Measurements from ENCODE around the gene NME1. TPM values are rescaled to one million over a fixed set of nuclear protein-coding genes. Genes with fewer than 3 reads are reported as not detected.

The NME1 gene
- total and polyA plus RNA-seq, 12 donors = 12.9 to 169 (median 24.6) TPM

DNA sequence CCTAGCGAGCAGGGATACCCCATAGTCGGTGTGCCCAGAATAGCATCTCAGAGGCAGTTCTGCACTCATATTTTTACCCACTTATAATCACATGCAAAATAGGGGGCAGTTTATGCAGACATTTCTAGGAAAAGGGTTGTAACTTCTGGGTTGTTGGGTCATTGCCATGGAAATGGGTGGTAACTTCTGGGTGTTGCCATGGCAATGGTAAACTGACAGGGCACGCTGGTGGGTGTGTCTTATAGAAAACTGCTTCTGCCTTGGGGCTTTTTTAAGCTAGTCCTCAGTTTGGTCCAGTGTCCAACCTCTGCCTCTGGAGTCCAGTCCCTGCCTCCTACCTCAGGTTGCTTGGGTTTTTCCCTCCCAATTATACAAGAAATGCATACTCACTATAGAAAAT is 25.3 kb upstream of the NME1 start:
- intact Hi-C loops (cut with DNase I) = no loop called here
- H3K4me3 ChIP-seq = no peak overlapping the region
- 59 to 62% methylated on average over 3 of the region's 3 CpGs for WGBS, 2 donors
- H3K36me3 ChIP-seq = no peaks in the 10 kb centered on the region
- no peak overlapping the region for H3K27ac ChIP-seq
- ATAC-seq (peak in 1 of 8 donors; percentile 27), DNase-seq (no peak)
- H3K4me1 ChIP-seq = peaks cover 0 to 32% (median 8%) of the 10 kb centered on the region in 9 donors
- H3K27me3 ChIP-seq = no peaks in the 10 kb centered on the region
- TF ChIP-seq, protein P1, sequence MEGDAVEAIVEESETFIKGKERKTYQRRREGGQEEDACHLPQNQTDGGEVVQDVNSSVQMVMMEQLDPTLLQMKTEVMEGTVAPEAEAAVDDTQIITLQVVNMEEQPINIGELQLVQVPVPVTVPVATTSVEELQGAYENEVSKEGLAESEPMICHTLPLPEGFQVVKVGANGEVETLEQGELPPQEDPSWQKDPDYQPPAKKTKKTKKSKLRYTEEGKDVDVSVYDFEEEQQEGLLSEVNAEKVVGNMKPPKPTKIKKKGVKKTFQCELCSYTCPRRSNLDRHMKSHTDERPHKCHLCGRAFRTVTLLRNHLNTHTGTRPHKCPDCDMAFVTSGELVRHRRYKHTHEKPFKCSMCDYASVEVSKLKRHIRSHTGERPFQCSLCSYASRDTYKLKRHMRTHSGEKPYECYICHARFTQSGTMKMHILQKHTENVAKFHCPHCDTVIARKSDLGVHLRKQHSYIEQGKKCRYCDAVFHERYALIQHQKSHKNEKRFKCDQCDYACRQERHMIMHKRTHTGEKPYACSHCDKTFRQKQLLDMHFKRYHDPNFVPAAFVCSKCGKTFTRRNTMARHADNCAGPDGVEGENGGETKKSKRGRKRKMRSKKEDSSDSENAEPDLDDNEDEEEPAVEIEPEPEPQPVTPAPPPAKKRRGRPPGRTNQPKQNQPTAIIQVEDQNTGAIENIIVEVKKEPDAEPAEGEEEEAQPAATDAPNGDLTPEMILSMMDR (IDR thresholded peaks at IDR 0.05) = no peak
- no peaks in the 10 kb centered on the region for H3K9me3 ChIP-seq

DNA sequence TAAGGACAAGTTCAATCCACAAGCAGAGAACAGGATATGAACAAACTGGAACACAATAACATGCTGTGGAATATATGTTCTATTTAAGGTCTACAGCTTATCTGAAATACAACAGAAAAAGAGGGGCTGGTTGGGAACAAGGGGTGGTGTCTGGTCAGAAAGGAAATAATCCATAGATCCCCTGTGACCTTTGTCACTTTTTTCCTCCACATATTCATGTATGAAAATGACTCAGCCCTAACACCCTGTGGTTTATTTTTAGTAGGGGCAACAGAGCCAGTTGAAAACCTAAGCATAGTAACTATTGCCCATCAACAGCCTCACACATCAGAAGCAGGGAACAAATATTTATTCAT is 20.4 kb upstream of the NME1 start:
- Histone ChIP-seq H3K27me3 (no peaks in the 10 kb centered on the region), H3K4me3 (no peak overlapping the region)

DNA sequence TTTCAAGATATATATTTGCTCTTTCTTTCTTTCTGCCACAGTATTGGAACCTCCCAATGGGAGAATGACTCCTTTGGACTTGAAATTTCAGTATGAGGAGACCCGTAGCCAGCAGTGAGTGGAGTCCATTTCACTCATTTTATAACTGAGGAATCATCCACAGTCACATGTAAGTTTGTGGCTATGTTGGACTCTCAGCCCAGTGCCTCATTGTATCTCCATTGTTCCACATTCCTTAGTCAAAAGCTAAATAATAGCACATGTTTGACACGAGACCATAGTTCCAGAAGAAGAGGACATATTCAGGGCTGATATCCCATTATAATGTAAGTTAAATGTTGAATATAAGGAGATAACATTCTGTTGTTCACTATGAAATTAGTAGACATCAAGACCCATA is 20.0 kb upstream of the NME1 start:
- Histone ChIP-seq H3K4me3 (no peak overlapping the region), H3K27ac (peak overlapping the region in 9 of 10 donors; percentile 58 to 84 (median 75)), H3K9me3 (no peaks in the 10 kb centered on the region), H3K36me3 (no peaks in the 10 kb centered on the region), H3K27me3 (no peaks in the 10 kb centered on the region), H3K4me1 (peaks cover 0 to 22% (median 11%) of the 10 kb centered on the region in 9 donors)
- WGBS, 2 donors = 71 to 86% methylated on average over 2 of the region's 2 CpGs
- peak in 2 of 8 donors; percentile 15 to 22 for ATAC-seq
- TF ChIP-seq, protein P1 (IDR thresholded peaks at IDR 0.05) = no peak
- DNase-seq = no peak
- intact Hi-C loops (cut with DNase I) = loop anchor here in 1 of 10 donors (10.0 kb wide), 1 partner anchor 119 kb away; no protein-coding TSS in a partner anchor

More for the DNA sequence above, 20.4 kb upstream of the NME1 start:
- intact Hi-C loops (cut with DNase I) = loop anchor here in 1 of 10 donors (10.0 kb wide), 1 partner anchor 118 kb away; no protein-coding TSS in a partner anchor
- Histone ChIP-seq H3K9me3 (no peaks in the 10 kb centered on the region), H3K4me1 (peaks cover 0 to 26% (median 11%) of the 10 kb centered on the region in 9 donors), H3K27ac (peak overlapping the region; percentile 52 to 84 (median 74)), H3K36me3 (no peaks in the 10 kb centered on the region)
- TF ChIP-seq, protein P1 (IDR thresholded peaks at IDR 0.05) = no peak
- no peak for DNase-seq
- ATAC-seq = peak; percentile 42 to 93 (median 82)

DNA sequence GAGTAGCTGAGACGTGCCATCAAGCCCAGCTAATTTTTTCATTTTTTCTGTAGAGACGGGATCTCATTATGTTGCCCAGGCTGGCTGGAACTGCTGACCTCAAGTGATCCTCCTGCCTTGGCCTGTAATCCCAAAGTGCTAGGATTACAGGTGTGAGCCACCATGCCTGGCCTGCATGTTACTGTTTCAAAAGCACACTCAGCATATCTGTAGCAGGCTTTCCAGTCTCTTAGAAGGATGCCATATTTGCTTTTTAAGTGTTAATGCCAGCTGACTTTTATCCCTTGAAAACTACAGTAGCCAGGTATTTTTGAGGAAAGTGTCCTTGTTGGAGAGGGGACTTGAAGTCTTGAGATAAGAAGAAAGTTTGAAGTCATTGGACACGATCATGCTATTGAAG is 17.4 kb upstream of the NME1 start:
- ATAC-seq (no peak), DNase-seq (no peak)
- H3K4me3 ChIP-seq = no peak overlapping the region
- intact Hi-C loops (cut with DNase I) = loop anchor here in 1 of 10 donors (10.0 kb wide), 1 partner anchor 121 kb away; no protein-coding TSS in a partner anchor
- WGBS, 2 donors = 91 to 93% methylated on average over 3 of the region's 3 CpGs
- H3K9me3 ChIP-seq = no peaks in the 10 kb centered on the region
- H3K27ac ChIP-seq = no peak overlapping the region
- H3K27me3 ChIP-seq = no peaks in the 10 kb centered on the region
- TF ChIP-seq, protein P1 (IDR thresholded peaks at IDR 0.05) = no peak
- H3K36me3 ChIP-seq = no peaks in the 10 kb centered on the region
- H3K4me1 ChIP-seq = peaks cover 0 to 20% (median 11%) of the 10 kb centered on the region in 9 donors
